GM19023 (cell line): ENCODE results near the gene PLPP1.

ENCODE experiments used
- ATAC-seq: cut with Tn5 transposase; IDR thresholded peaks from one replicate; pipeline ENCODE4 v1.9.1; 2021; ENCODE audit warnings: mild to moderate bottlenecking, moderate library complexity; ENCODE audit not compliant: unreplicated experiment

The PLPP1 gene

DNA sequence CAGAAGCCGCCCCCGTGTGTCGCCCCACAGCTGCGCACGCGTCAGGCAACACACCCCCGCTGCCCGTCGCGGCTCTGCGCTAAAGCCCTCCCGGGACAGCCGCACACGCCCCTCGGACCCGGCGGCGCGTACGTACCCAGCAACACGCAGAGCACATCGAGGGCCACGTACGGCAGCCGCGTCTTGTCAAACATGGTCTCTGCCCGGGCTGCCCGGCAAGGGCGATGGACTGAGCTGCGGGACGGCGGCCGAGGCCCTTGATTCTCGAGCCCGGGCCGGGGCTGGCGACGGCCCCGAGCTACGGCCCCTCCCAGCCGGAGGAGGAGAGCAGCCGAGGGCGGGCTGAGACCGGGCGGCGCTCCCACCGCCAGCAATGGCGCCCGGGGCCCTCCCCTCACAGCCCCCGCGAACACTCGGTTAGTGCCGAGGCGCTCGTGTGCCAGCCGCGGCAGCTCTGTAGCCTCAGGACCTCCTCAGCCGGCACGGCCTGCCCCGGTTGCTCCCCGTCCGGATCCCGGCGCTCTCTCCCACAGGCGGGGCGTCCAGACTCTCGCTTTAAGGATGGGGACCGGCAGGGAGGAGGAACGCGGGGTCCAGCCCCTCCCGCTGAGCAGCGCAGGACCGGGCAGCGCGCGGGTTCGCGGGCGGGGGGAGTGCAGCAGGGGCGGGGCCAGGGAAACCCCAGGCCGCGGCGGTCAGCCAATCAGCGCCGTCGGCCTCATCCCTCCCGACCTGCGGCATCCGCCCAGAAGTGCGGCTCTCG, at the start of gene PLPP1:
Gene PLPP1, minus strand, starts transcription at position 529 of the 763 bp plus-strand sequence. Its CDS starts 335 bp downstream, at position 194.
- peak; percentile 86 for ATAC-seq

GRCh38 chr5:55583578-55583977, 48.8 kb upstream of the PLPP1 start:
- ATAC-seq, result no peak

DNA sequence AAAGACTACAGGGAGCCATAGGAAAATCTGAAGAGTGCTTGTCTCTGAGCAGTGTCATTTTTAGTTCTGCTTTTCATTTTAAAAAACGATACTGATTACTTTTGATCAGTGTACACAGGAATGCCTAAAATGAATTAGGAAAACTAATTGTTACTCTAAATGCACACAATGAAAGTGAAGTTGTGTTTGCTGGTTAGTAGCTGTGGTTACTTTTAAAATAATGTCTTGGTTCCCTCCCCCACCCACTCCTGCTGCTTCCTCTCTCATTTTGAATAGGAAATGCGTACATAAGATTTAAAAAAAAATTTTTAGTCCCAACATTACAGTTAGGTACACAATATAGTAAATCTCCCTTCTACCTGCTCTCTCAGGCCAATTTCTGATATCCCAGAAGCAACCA, 47.5 kb upstream of the PLPP1 start:
- no peak for ATAC-seq

DNA sequence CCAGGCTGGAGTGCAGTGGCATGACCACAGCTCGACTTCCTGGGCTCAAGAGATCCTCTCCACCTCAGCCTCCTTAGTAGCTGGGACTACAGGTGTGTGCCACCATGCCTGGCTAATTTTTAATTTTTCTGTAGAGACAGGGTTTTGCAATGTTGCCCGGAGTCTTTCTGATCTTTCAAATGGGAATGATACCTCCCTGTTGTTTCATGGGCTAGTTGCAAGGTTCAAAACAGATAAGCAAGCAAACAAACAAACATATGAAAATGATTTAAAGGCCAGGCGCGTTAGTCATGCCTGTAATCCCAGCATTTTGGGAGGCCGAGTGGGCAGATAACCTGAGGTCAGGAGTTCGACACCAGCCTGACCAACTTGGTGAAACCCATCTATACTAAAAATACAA, 45.3 kb upstream of the PLPP1 start:
- no peak for ATAC-seq

DNA sequence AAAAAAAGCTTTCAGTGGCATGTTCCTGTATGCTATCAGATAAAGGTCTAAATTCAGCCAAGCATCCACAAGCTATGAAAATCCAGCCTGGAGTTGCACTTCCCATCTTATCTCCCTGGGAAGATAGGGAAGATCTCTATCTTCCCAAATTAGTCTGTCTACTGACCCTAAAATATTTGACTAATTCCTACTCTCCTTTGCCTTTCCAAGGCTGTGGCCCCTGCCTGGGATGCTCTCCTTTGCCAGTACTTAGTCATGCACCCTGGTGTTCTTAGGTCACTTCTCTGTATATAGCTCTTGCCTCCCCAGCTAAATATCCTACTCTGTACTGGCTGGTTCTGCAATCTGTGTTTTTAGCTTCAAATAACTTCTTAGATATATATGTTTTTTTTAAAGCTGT, 44.0 kb upstream of the PLPP1 start:
- ATAC-seq, result no peak

DNA sequence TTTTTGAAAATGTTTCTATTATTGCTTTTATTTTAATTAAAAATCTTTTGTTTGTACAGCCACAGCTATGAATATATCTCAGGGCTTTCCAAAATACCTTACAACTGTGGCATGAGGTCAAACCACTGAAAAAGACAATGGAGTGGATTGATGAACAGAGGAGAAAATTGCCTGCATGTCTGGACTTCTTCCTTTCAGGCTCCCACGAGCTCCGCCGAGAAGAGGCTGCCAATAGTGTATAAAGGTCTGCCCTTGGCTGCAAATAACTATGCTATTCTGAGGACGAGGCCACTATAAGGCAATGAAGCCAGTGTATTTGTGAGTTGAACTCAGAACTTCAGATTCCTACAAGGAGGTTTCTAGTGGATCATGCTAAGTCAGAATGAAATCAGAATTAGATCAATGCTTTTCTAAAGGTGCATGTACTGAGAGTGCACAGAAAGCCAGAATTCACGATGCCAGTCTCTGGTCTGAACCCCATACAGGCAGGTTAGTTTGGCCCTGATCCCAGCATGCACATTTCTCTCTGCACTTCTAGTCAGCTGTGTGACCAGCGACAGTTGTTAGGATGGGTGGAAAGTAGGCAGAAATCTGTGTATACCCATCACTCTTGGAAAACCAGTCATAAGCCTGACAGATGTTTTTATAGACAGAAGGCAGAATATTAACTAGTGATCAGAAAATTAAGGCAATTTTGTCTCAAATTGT, 42.7 kb upstream of the PLPP1 start:
- ATAC-seq, result no peak

DNA sequence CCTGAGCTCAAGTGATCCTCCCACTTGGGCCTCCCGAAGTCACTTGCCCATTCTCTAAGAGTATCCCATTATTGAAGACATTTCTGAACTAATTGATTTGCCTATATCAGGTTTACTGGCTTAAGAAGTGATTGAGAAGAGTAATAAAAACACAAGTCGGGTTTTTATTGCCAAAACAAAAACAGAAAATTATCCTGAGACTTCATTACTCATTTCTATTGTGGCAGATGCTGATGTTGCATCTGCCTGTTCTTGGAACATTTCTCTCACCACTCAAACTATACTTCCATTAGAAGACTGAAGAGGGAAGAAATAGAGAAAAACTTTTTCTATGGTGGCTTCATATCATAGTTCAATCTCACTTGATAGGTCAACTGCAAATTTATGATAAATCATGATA, 41.9 kb upstream of the PLPP1 start:
- no peak for ATAC-seq

- ATAC-seq, result no peak
Measured at GRCh38 chr5:55575815-55576583, 41.2 kb upstream of the PLPP1 start.

- ATAC-seq, result no peak
Measured at GRCh38 chr5:55572600-55572999, 37.8 kb upstream of the PLPP1 start.

GRCh38 chr5:55572020-55572419, 37.3 kb upstream of the PLPP1 start:
- no peak for ATAC-seq

- ATAC-seq, result no peak
Measured at GRCh38 chr5:55570570-55570969, 35.8 kb upstream of the PLPP1 start.

DNA sequence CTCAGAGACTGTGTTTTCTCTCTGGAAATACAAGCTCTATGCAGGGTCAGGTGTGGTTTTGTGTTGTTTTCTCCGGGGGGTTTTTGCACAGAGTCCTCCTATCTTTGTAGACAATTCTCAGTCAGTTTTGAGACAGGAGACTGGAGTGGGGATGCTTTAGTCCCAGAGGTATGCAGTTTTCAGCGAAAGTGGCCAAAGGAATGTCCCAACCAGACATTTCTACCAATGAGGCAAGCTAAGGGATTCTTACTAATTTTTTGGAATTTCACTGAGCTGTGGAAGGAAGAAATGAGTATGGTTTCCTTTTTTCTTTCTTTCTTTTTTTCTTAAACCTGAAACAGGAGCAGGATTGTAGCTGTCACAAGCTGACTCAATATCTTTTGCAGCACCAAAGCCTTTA, 35.3 kb upstream of the PLPP1 start:
- no peak for ATAC-seq

GRCh38 chr5:55569513-55569865, 34.7 kb upstream of the PLPP1 start:
- no peak for ATAC-seq

- ATAC-seq, result no peak
Measured at GRCh38 chr5:55568654-55569512, 34.1 kb upstream of the PLPP1 start.

GRCh38 chr5:55564721-55565120, 30.0 kb upstream of the PLPP1 start:
- no peak for ATAC-seq

- ATAC-seq, result no peak
Measured at GRCh38 chr5:55558484-55558883, 23.7 kb upstream of the PLPP1 start.

DNA sequence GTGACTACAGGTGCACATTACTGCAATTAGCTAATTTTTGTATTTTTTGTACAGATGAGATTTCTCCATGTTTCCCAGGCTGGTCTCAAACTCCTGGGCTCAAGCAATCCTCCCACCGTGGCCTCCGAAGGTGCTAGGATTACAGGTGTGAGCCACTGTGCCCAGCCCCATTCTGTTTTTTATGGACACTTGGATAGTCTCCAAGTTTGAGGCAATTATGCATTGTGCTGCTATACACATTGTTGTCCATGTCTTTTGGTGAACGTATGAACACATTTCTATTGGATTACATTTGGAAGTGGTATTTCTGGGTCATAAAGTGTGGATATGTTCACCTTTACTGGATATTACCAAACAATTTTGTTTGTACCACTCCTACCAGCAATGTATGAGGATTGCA, 22.4 kb upstream of the PLPP1 start:
- ATAC-seq, result no peak

DNA sequence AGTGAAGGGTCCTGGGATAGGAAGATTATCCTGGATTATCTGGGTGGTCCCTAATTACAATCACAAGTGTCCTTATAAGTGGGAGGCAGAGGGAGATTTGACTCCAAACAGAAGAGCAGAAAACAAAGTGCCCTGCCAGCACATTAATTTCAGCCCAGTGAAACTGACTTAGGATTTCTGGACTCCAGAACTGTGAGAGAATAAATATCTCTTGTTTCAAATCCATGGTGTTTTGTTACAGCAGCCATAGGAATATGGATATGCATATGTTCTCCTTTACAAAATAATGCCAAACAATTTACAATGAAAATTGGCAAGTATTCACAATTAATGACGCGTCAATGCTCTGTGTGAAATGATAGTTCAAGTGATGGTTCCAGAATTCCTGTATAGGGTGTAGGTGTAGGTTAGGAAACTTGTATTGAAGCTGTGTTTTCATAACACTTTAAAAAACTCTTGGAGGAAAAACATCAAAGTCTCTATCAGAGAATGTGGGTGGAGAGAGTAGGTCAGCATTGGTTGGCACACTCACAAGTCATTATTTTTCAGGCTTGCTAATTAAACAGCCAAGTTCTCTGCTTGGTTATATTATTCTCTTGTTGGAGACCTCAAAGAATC, 19.9 kb upstream of the PLPP1 start:
- ATAC-seq, result no peak

DNA sequence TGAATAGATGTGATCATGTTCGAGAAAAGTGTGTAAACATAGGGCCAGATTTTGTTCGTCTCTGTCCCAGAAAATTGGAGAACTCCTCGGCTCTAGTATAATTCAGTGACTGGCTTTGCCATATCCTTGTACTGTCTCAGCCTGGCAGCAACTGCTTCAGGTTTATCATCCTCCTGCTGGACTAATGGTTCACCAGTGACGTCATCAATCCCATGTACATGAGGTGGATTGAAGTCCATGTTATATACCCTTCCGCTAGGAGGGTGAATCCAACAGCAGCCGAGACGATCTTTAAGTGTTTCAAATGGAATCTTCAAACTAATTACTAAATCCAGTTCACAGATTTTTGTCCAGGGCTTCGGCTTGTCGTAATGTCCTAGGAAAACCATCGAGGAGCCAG, 17.1 kb upstream of the PLPP1 start:
- no peak for ATAC-seq

GRCh38 chr5:55551358-55551757, 16.6 kb upstream of the PLPP1 start:
- ATAC-seq, result no peak
